A549 treated with ZK216348 at 1 μM for 4 hours (cell line): ENCODE results near the gene SSR4. TPM values are rescaled to one million over a fixed set of nuclear protein-coding genes. Genes with fewer than 3 reads are reported as not detected.

Experiments
- total RNA-seq: library from RNA; stranded (reverse); fragments of 200-300 nt; extraction: Qiagen RNA extraction; gene quantifications from 5 replicates; pipeline ENCODE4 v1.2.3, GENCODE V29; 2022; ENCODE audit warnings: low read depth

SSR4 gene
- 334 to 461 TPM (median 405 TPM) in 5 replicates for total RNA-seq

GRCh38 chrX:153794018-153794896 is at the start of gene SSR4, which contains the start of gene IDH3G:
SSR4 (plus strand) TSS chrX:153794668; CDS start chrX:153794688, 20 bp downstream.
IDH3G (minus strand) TSS chrX:153794375; CDS start chrX:153794326, 49 bp downstream.

DNA sequence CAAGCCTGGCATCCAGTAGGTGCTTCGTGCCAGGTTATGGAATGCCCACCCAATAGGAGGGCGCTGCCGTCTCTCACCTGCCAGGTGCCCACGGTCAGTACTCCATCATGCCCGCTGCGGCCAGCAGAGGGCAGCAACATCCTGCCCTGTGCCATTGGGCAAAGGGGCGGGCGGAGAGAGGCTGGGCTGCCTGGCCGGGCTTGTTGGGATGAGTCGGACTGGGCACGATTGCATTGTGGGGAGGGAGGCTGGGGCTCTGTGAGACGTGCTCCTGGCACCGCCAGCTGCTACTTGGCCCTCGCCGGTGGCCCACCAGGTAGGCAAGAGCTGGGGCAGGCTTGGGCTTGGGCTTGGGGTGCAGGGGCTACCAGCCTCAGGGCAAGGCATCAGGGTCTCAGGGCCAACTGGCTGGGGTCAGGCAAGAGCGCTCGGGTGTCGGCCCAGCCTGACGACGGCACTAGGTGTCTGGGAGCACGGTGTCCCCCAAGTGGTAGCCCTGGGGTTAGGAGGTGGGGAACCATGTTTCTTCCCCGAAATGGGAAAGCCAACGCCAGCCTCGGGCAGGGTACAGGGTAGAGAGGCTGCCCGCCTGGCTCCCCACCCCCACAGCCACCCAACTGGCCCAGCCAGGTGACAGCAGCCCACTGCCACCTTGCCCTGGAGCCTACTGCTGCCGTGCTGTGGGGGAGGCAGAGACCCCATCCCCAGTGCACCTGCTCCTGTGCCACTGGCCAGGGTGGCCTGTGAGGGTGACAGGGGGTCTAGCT is 30.3 kb upstream of the SSR4 start, which contains the start of gene PLXNB3:
TSS of gene PLXNB3 (plus strand) at position 261 of the 767 bp plus-strand sequence. CDS start 1,287 bp downstream, outside the sequence.

DNA sequence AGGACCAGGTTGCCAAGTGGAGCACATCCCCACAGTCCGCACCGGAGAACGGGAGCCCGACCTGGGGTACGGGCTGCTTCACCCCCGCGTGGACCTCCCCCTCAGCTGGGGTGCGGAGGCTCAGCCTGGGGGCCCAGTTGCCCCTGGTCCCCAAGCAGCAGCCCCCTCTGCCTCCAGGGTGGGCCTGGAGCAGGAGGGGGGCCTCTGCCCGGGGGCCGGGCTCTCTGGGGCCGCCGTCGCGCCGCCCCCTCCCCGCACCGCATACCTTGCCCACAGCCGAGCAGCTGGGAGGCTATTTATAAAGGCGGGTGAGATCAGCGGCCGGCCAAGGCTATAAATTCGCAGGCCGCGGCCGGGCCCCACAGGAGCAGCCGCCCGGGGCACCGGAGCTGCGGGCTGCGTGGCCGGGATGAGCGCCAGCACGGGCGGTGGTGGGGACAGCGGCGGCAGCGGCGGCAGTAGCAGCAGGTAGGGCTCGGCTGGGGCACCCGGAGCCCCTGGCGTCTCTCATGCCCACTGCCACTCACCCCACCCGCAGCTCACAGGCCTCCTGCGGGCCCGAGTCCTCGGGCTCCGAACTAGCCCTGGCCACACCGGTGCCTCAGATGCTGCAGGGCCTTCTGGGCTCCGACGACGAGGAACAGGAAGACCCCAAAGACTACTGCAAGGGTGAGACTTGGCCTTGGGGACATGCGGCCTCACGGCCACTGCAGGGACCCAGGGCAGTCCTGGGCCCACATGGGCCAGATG is 13.6 kb upstream of the SSR4 start, which contains the start of gene SRPK3:
TSS of gene SRPK3 (plus strand) at position 364 of the 750 bp plus-strand sequence. CDS start at position 410, 46 bp downstream.

DNA sequence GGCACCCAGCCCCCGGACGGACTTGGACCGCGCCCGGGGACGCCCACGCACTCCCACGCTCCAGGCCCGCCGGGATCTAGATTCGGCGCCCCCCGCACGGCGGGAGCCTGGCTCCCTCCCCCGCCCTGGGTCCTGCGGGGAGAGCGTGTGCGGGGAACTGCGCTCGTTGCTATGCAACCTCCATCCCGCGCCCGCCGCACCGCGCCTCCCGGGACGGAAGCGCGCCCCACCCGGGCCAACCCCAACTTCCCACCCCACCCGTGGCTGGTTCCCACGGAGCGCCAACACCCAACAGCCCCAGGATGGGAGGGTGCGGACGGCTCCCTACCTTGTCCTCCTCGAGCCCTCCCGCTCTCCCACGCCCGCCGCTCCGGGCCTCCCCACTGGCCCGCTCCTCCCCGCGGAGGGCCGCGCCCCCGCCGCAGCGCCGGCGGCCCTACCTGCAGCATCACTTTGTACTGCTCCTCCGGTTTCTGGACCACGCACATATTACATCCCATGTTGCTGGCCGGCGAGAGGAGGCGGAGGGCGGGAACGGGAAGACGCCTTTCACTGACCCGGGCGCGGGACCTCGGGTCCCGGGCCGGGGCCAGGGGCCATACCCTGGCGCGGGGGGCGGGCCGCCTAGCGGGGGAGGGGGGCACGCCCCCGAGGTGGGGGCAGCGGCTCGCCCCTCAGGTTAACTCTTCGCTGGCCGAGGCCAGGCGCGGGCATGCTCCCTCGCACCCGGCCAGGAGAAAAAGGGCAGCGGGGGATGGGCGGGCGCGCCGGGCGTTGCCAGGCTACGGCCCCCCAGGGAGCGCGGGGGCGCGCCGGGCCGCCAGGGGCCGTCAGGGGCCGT is 35.6 kb downstream of the SSR4 start, which contains the start of gene PDZD4:
TSS of gene PDZD4 (minus strand) at position 746 of the 841 bp plus-strand sequence. CDS start at position 500, 246 bp downstream.

Other genes starting within 250 kb of the SSR4 start
- gene CCNQ, start 195.5 kb upstream of the SSR4 start, total RNA-seq: 38.7 to 61.9 TPM (median 57.2 TPM) in 5 replicates
- 1.2 to 1.7 TPM (median 1.5 TPM) in 5 replicates for gene DUSP9, start 147.5 kb upstream of the SSR4 start, total RNA-seq
- gene PNCK, start 120.9 kb upstream of the SSR4 start, total RNA-seq: 0.29 to 0.48 TPM (median 0.36 TPM) in 3 of 5 replicates, not detected in the others
- gene SLC6A8, start 106.7 kb upstream of the SSR4 start, total RNA-seq: 7.1 to 15.8 TPM (median 12.0 TPM) in 5 replicates
- gene BCAP31, start 70.3 kb upstream of the SSR4 start, total RNA-seq: 340 to 404 TPM (median 385 TPM) in 5 replicates
- 2.0 to 4.4 TPM (median 3.4 TPM) in 5 replicates for gene ABCD1, start 69.8 kb upstream of the SSR4 start, total RNA-seq
- 2.2 to 7.0 TPM (median 5.0 TPM) in 5 replicates for gene PLXNB3, start 30.4 kb upstream of the SSR4 start, total RNA-seq
- gene SRPK3, start 13.6 kb upstream of the SSR4 start, total RNA-seq: 0.04 TPM in 1 of 5 replicates, not detected in the others
- 49.5 to 70.3 TPM (median 66.5 TPM) in 5 replicates for gene IDH3G, start 293 bp upstream of the SSR4 start, total RNA-seq
- 2.9 to 4.8 TPM (median 3.6 TPM) in 5 replicates for gene PDZD4, start 35.9 kb downstream of the SSR4 start, total RNA-seq
- 18.2 to 26.1 TPM (median 21.4 TPM) in 5 replicates for gene L1CAM, start 91.5 kb downstream of the SSR4 start, total RNA-seq
- gene AVPR2, start 110.0 kb downstream of the SSR4 start, total RNA-seq: not detected in 5 replicates
- gene ARHGAP4, start 131.6 kb downstream of the SSR4 start, total RNA-seq: 0.98 to 2.9 TPM (median 2.2 TPM) in 5 replicates
- 197 to 231 TPM (median 204 TPM) in 5 replicates for gene NAA10, start 140.4 kb downstream of the SSR4 start, total RNA-seq
- 0.38 TPM in 1 of 5 replicates, not detected in the others for gene RENBP, start 150.0 kb downstream of the SSR4 start, total RNA-seq
- gene HCFC1, start 177.2 kb downstream of the SSR4 start, total RNA-seq: 25.8 to 45.1 TPM (median 41.4 TPM) in 5 replicates
- gene TMEM187, start 178.1 kb downstream of the SSR4 start, total RNA-seq: 4.2 to 10.2 TPM (median 5.9 TPM) in 5 replicates
- gene IRAK1, start 225.2 kb downstream of the SSR4 start, total RNA-seq: 150 to 229 TPM (median 227 TPM) in 5 replicates